ENCODE data around the gene DPP9.

The DPP9 gene

DNA sequence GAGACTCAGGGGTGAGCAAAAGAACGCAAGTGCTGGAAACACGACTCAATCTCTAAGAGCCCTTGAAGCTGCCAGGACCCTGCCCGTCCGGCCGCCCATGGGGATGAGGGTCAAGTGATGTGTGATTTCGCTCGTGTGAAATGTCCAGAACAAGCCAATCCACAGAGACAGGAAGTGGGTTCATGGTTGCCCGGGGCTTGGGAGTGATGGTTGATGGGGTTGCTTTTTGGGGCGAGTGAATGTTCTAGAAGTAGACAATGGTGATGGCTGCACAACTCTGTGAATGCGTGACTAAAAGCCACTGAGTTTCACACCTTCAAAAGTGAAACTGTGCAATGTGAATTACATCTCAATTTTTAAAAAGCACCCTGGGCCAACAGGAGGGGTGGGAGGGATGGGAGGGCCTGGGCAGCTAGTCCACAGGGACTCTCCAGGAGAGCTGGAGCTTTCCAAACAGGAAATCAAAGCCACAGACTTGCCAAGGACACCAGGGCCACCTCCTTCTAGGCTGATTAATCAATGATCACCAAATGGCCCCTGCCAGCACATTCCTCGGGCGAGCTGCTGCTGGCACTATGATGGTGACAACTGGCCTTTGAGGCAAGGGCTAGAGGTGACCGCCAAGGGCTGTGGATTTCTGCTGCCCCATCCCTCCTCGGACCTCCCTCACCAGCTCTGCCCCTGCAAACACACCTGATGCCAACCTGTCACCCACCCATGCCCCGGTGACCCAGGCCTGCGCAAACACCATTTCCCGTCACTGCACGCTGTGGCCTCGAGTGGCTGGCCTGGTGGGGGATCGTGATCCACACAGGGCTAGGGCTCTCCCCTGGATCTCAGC is 14.0 kb downstream of the DPP9 start:
- Histone ChIP-seq H3K4me1 (ENCODE audit: control insufficient read depth, insufficient read depth, low read length) (no peaks in the 10 kb centered on the region), H3K27ac (ENCODE audit: low read length) (no peak overlapping the region), H3K4me3 (ENCODE audit: low read length) (no peak overlapping the region), H3K27me3 (ENCODE audit: control insufficient read depth, insufficient read depth, low read length) (no peaks in the 10 kb centered on the region), H3K9me3 (ENCODE audit: control insufficient read depth, insufficient read depth, low read length) (no peaks in the 10 kb centered on the region), H3K36me3 (ENCODE audit: control insufficient read depth, insufficient read depth, low read length) (peaks cover 29% of the 10 kb centered on the region)
- WGBS (ENCODE audit: insufficient coverage, insufficient read length): no CpG with 5 or more reads among the region's 20 CpGs
- DNase-seq (ENCODE audit: low read depth, low spot score): no peak

DNA sequence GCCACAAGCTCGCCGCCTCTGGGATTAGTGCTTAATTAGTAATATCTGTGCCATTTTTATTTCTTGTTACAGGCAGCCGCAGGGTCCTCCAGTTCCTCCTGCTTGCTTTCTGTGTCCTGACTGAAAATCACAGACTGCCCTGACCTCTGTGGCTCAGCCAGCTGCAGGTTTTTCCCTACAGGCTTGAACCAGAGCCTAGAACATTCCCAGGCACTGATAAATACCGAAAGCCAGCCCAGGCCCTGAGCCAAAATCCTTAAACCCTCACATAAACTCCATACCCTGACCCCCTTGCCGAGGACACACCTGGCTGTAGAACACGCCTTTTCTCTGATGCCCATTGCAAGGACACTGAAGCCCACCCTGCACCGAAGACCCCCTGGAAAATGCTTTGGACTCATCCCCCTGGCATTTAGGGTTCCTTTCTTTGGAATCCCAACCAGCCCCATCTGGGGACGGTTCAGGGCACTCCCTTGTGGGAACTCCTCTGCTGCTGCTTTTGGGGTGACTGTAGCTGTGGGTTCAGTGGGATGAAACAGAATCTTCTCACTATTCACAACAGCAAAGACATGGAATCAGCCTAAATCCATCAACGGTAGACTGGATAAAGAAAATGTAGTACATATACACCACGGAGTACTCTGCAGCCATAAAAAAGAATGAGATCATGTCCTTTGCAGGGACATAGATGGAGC is 15.5 kb downstream of the DPP9 start:
- Histone ChIP-seq H3K27ac (ENCODE audit: low read length) (no peak overlapping the region), H3K27me3 (ENCODE audit: control insufficient read depth, insufficient read depth, low read length) (no peaks in the 10 kb centered on the region), H3K36me3 (ENCODE audit: control insufficient read depth, insufficient read depth, low read length) (peaks cover 23% of the 10 kb centered on the region), H3K9me3 (ENCODE audit: control insufficient read depth, insufficient read depth, low read length) (no peaks in the 10 kb centered on the region), H3K4me1 (ENCODE audit: control insufficient read depth, insufficient read depth, low read length) (no peaks in the 10 kb centered on the region), H3K4me3 (ENCODE audit: low read length) (no peak overlapping the region)
- WGBS (ENCODE audit: insufficient coverage, insufficient read length): no CpG with 5 or more reads among the region's 10 CpGs
- no peak for DNase-seq (ENCODE audit: low read depth, low spot score)

DNA sequence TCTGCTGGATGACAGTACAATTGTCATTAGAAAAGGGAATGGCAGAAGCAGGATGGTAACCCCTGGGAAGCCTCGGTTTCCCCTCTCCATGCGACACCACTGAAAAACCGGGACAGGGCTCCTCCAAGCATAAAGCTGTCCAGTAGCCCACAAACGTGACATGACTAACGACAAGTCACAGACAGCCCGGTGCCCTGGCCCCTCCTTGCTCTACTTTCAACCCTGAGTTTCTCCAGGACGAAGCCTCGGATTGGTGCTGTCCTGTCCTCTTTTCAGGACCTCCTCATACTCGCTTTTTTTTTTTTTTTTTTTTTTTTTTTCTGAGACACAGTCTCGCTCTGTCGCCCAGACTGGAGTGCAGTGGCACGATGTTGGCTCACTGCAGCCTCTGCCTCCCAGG is 16.3 kb downstream of the DPP9 start:
- Histone ChIP-seq H3K9me3 (ENCODE audit: control insufficient read depth, insufficient read depth, low read length) (no peaks in the 10 kb centered on the region), H3K4me1 (ENCODE audit: control insufficient read depth, insufficient read depth, low read length) (no peaks in the 10 kb centered on the region), H3K27me3 (ENCODE audit: control insufficient read depth, insufficient read depth, low read length) (no peaks in the 10 kb centered on the region), H3K4me3 (ENCODE audit: low read length) (no peak overlapping the region), H3K36me3 (ENCODE audit: control insufficient read depth, insufficient read depth, low read length) (peaks cover 17% of the 10 kb centered on the region), H3K27ac (ENCODE audit: low read length) (no peak overlapping the region)
- WGBS (ENCODE audit: insufficient coverage, insufficient read length): no CpG with 5 or more reads among the region's 12 CpGs
- no peak for DNase-seq (ENCODE audit: low read depth, low spot score)

DNA sequence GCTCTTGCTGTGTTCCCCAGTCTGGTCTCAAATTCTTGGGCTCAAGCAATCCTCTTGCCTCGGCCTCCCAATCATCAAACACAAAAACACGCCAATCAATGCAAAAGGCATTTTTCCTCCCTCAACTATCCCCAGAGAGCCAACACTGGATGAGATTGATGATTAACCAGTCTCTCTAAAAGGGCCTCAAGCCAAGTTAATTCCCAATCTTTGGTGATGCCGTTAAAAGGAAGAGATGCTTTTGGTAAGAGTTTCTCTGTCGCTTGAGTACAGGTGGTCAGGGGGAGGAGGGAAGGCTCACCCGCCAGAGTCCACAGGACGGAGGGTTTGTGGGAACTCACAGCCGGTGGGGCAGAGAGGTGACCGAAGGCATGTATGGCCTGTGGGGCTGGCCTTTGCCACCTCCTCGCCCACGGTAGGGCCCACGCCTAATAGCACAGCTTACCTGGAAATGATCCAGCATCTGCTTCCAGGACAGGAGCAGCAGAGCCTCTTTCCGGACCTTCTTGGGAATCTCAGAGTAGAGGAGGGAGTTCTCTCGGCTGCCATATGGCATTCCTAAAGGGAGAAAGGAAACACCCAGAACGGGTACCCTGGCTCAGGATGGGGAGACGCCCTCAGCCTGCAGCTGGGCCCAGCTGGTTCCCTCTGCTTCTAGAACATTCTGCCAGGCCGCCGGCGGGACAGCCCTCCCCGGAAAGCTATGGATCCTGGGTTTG is 18.1 kb downstream of the DPP9 start:
- Histone ChIP-seq H3K9me3 (ENCODE audit: control insufficient read depth, insufficient read depth, low read length) (no peaks in the 10 kb centered on the region), H3K36me3 (ENCODE audit: control insufficient read depth, insufficient read depth, low read length) (peaks cover 25% of the 10 kb centered on the region)

DNA sequence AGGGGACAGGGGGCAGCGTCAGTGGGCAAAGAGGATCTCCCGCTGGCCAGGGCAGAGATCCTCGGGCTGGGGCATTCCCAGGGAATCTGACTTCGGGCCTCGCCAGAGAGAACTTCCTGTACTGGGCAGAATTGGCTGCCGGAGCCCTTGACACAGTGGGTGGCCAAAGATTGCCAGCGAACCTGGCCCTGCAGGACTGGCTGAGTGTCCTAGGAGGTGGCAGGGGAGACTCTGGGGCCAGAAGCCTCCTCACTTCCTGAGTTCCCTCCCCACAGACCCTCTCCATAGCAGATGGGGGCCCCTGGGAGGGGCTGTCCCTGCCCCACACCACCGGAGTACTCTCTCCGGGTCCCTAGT is 19.3 kb downstream of the DPP9 start:
- Histone ChIP-seq H3K27ac (ENCODE audit: low read length) (no peak overlapping the region), H3K27me3 (ENCODE audit: control insufficient read depth, insufficient read depth, low read length) (no peaks in the 10 kb centered on the region), H3K4me3 (ENCODE audit: low read length) (no peak overlapping the region), H3K4me1 (ENCODE audit: control insufficient read depth, insufficient read depth, low read length) (no peaks in the 10 kb centered on the region), H3K9me3 (ENCODE audit: control insufficient read depth, insufficient read depth, low read length) (no peaks in the 10 kb centered on the region), H3K36me3 (ENCODE audit: control insufficient read depth, insufficient read depth, low read length) (peaks cover 33% of the 10 kb centered on the region)
- no peak for DNase-seq (ENCODE audit: low read depth, low spot score)
- no CpG with 5 or more reads among the region's 9 CpGs for WGBS (ENCODE audit: insufficient coverage, insufficient read length)

More for the DNA sequence above, 18.1 kb downstream of the DPP9 start:
- no CpG with 5 or more reads among the region's 19 CpGs for WGBS (ENCODE audit: insufficient coverage, insufficient read length)
- Histone ChIP-seq H3K4me3 (ENCODE audit: low read length) (no peak overlapping the region), H3K4me1 (ENCODE audit: control insufficient read depth, insufficient read depth, low read length) (no peaks in the 10 kb centered on the region), H3K27me3 (ENCODE audit: control insufficient read depth, insufficient read depth, low read length) (no peaks in the 10 kb centered on the region), H3K27ac (ENCODE audit: low read length) (no peak overlapping the region)
- no peak for DNase-seq (ENCODE audit: low read depth, low spot score)

DNA sequence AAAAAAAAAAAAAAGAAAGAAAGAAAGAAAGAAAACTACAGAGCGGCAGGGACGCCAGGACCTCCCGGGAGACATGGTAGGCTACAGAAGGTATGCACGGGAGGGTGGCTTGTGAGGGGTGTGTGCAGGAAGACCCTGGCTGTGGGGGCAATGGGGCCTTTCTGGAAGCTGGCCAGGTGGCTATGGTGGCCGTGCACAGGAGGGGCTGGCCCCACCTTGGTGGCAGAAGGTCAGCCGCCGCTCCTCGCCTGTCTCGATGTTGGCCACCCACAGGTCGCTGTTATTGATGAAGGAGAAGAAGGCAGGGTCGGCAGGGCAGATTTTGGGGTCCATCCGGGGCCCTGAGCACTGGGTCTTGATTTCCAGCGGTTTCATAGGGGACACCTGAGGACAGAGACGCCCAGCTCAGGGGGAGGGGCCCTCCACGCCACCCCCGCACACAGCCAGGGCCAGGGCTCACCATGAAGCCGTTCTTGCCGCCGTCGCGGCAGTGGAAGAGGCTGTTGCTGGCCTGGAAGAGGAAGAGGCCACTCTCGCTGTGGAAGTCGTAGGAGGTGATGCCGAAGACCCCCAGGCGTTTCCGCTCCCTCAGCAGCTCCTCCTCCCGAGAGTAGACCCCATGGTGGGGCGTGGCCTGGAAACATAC is 19.8 kb downstream of the DPP9 start:
- Histone ChIP-seq H3K27me3 (ENCODE audit: control insufficient read depth, insufficient read depth, low read length) (no peaks in the 10 kb centered on the region), H3K4me3 (ENCODE audit: low read length) (no peak overlapping the region), H3K27ac (ENCODE audit: low read length) (no peak overlapping the region), H3K4me1 (ENCODE audit: control insufficient read depth, insufficient read depth, low read length) (no peaks in the 10 kb centered on the region), H3K9me3 (ENCODE audit: control insufficient read depth, insufficient read depth, low read length) (no peaks in the 10 kb centered on the region), H3K36me3 (ENCODE audit: control insufficient read depth, insufficient read depth, low read length) (peaks cover 33% of the 10 kb centered on the region)
- no CpG with 5 or more reads among the region's 28 CpGs for WGBS (ENCODE audit: insufficient coverage, insufficient read length)
- DNase-seq (ENCODE audit: low read depth, low spot score): no peak

DNA sequence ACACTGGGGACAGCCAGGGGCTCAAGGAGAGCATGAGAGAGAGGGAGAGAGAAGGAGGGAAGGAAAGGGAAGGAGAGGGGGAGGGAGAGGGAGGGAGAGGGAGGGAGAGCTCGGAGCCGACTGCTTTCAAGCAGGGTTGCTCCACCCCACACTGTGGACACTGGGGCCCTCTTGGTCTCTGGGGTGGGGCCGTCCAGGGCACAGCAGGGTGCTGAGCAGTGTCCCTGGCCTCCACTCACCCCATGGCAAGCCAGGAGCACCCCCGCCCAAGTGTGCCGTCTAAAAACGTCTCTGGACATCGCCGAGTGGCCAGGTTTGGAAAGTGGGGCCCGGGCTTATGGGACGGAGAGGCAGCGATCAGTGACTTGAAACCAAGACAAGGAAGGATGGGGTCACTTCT is 20.9 kb downstream of the DPP9 start:
- Histone ChIP-seq H3K4me3 (ENCODE audit: low read length) (no peak overlapping the region), H3K27ac (ENCODE audit: low read length) (no peak overlapping the region), H3K4me1 (ENCODE audit: control insufficient read depth, insufficient read depth, low read length) (no peaks in the 10 kb centered on the region), H3K9me3 (ENCODE audit: control insufficient read depth, insufficient read depth, low read length) (no peaks in the 10 kb centered on the region), H3K36me3 (ENCODE audit: control insufficient read depth, insufficient read depth, low read length) (peaks cover 33% of the 10 kb centered on the region), H3K27me3 (ENCODE audit: control insufficient read depth, insufficient read depth, low read length) (no peaks in the 10 kb centered on the region)
- no CpG with 5 or more reads among the region's 11 CpGs for WGBS (ENCODE audit: insufficient coverage, insufficient read length)
- no peak for DNase-seq (ENCODE audit: low read depth, low spot score)

DNA sequence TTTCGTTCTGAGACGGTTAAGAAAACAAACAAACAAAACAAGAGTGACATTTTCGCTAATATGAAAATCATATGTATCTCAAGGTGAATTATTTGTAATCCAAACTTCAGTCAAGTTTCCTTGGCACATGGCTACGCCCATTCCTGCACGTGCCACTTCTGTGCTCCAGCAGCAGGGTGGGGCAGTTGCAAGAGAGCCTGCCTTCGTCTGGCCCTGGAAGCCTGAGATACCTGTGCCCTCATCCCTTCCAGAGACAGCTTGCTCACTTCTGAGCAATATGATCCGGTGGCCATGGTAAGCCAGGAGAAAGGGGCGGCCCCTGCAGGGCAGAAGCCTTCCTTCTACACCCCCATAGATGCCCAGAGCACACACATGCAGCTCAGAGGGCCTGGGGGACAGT is 22.1 kb downstream of the DPP9 start:
- no peak for DNase-seq (ENCODE audit: low read depth, low spot score)
- Histone ChIP-seq H3K36me3 (ENCODE audit: control insufficient read depth, insufficient read depth, low read length) (peaks cover 38% of the 10 kb centered on the region), H3K27ac (ENCODE audit: low read length) (no peak overlapping the region), H3K4me1 (ENCODE audit: control insufficient read depth, insufficient read depth, low read length) (no peaks in the 10 kb centered on the region), H3K27me3 (ENCODE audit: control insufficient read depth, insufficient read depth, low read length) (no peaks in the 10 kb centered on the region), H3K4me3 (ENCODE audit: low read length) (no peak overlapping the region), H3K9me3 (ENCODE audit: control insufficient read depth, insufficient read depth, low read length) (no peaks in the 10 kb centered on the region)
- WGBS (ENCODE audit: insufficient coverage, insufficient read length): no CpG with 5 or more reads among the region's 8 CpGs

DNA sequence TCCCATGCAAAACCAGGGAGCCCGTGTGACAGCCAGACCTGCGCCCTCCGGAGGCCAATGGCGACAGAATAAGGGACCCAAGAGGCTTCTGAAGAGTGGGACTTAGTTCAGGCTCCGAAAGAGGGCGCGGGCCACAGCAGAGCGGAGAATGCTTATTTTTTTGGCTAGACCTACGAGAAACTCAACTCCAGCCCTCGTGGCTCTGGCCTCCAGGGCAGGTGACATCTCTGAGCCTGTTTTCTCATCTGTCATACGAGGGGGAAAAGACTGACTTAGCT is 23.0 kb downstream of the DPP9 start:
- no CpG with 5 or more reads among the region's 11 CpGs for WGBS (ENCODE audit: insufficient coverage, insufficient read length)
- Histone ChIP-seq H3K36me3 (ENCODE audit: control insufficient read depth, insufficient read depth, low read length) (peaks cover 37% of the 10 kb centered on the region), H3K9me3 (ENCODE audit: control insufficient read depth, insufficient read depth, low read length) (no peaks in the 10 kb centered on the region), H3K27ac (ENCODE audit: low read length) (no peak overlapping the region), H3K4me1 (ENCODE audit: control insufficient read depth, insufficient read depth, low read length) (no peaks in the 10 kb centered on the region), H3K27me3 (ENCODE audit: control insufficient read depth, insufficient read depth, low read length) (no peaks in the 10 kb centered on the region), H3K4me3 (ENCODE audit: low read length) (no peak overlapping the region)
- no peak for DNase-seq (ENCODE audit: low read depth, low spot score)

DNA sequence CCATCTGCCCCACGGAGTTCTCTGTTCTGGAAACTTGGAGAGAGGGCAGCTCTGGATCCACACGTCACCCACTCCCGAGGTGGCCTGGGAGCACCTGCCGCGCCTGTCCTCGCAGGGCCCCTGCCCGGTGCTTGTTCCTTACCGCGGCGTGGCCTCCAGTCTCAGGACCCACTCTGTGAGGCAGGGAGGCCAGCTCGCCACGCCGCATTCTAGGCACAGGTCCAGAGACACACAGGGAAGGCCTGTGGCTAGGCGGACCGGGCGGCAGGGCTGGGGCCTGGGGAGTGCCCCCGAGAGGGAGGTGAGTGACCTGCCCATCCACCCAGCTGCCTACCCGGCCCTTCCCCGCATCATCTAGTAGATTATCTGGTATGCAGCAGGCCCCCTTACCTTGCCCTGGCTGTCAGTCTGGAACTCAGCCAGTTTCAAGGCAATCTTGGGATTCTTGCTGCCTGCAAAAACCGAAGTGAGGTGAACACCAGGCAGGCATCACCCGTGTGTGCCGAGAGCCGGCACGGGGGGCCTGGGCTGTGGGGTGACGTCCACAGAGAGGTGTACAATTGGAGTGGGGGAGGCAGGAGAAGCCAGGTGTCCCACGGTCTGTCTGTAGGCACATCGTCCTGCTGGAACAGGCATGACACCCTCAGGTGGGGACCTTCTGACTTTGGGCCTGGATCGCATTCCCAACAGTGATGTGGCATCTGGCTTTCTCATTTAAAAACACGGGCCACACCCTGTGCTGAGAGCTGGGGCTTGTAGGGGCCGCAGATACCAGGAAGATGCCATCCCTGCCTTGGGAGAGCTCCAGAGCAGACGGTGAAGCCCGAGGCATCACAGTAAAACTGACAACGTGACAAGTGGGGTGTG is 23.6 kb downstream of the DPP9 start:
- no peak for DNase-seq (ENCODE audit: low read depth, low spot score)
- H3K27me3 ChIP-seq (ENCODE audit: control insufficient read depth, insufficient read depth, low read length): no peaks in the 10 kb centered on the region
- WGBS (ENCODE audit: insufficient coverage, insufficient read length): no CpG with 5 or more reads among the region's 33 CpGs
- no peak overlapping the region for H3K27ac ChIP-seq (ENCODE audit: low read length)
- H3K9me3 ChIP-seq (ENCODE audit: control insufficient read depth, insufficient read depth, low read length): no peaks in the 10 kb centered on the region
- H3K36me3 ChIP-seq (ENCODE audit: control insufficient read depth, insufficient read depth, low read length): peaks cover 38% of the 10 kb centered on the region
- H3K4me3 ChIP-seq (ENCODE audit: low read length): no peak overlapping the region
- H3K4me1 ChIP-seq (ENCODE audit: control insufficient read depth, insufficient read depth, low read length): no peaks in the 10 kb centered on the region

All from iPS DF 6.9 (cell line).